ENCODE measurements around the gene ACADVL. TPM values are rescaled to one million over a fixed set of nuclear protein-coding genes. Genes with fewer than 3 reads are reported as not detected.
A peak's percentile ranks its signal among the peaks of the same experiment; 100 is the strongest.

ACADVL gene
- total and polyA plus RNA-seq, 4 donors = 158 to 774 (median 545) TPM

DNA sequence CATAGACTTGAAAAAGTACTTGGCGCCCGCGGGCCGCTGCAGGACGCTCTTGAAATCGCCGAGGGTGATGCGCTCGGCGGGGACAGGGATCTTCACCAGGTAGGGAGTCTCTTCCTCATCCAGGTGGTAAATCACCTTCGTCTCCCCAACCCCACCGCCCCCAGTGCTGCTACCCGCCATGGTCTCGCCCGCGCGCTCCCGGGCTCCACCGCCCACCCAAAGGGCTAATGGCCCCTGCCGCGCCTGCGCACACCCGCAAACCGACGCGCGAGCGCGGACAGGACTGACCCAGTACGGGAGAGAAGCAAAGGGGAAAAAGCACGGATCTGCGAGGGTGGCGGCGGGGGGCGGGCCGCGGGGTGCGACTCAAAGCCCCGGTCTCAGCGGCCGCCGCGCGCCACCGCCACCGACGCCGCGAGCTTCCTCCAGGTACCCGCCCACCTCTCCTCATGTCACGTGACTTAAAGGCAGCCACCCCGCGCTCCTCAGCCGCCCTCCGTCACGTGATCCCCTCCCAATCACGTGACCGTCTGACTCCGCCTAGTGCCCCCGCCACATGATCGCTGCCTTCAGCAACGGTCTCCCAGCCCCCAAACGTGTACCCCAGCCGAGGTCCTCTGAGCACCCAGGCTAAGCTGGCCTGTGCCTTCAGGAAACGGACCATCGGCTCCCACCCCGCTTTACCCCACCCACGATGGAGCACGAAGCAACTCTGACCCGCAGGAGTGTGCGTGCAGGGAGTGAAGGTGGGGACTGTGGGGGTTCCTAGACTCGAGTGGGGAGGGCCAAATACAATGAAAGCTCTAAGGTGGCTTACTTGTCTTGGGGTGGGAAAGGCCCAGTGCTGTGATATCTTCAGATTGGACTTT is 14.6 kb downstream of the ACADVL start, which contains the start of gene DVL2:
Gene DVL2 (minus strand): TSS at position 435 of the 869 bp plus-strand sequence. CDS start 255 bp downstream, at position 180.
- TF ChIP-seq, protein P1, sequence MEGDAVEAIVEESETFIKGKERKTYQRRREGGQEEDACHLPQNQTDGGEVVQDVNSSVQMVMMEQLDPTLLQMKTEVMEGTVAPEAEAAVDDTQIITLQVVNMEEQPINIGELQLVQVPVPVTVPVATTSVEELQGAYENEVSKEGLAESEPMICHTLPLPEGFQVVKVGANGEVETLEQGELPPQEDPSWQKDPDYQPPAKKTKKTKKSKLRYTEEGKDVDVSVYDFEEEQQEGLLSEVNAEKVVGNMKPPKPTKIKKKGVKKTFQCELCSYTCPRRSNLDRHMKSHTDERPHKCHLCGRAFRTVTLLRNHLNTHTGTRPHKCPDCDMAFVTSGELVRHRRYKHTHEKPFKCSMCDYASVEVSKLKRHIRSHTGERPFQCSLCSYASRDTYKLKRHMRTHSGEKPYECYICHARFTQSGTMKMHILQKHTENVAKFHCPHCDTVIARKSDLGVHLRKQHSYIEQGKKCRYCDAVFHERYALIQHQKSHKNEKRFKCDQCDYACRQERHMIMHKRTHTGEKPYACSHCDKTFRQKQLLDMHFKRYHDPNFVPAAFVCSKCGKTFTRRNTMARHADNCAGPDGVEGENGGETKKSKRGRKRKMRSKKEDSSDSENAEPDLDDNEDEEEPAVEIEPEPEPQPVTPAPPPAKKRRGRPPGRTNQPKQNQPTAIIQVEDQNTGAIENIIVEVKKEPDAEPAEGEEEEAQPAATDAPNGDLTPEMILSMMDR (IDR thresholded peaks at IDR 0.05; ENCODE audit: control extremely low read depth, extremely low read depth) = no peak
- H3K27ac ChIP-seq (ENCODE audit: low read depth in 1 of 2, low read length in 1 of 2) = peak within 1 kb of the TSS; percentile 84 to 85
- no peaks in the 10 kb centered on the region for H3K27me3 ChIP-seq (ENCODE audit: control insufficient read depth in 3 of 3, insufficient read depth in 3 of 3, low read length in 2 of 3)
- peak; percentile 50 for ATAC-seq (ENCODE audit: insufficient read depth, low FRiP score)
- H3K4me3 ChIP-seq = peak within 1 kb of the TSS; percentile 76
- H3K36me3 ChIP-seq (ENCODE audit: control insufficient read depth in 4 of 4, insufficient read depth in 4 of 4, low read length in 4 of 4) = peaks cover 0 to 26% (median 22%) of the 10 kb centered on the region in 4 donors
- peak; percentile 95 to 98 (median 96) for DNase-seq
- H3K9ac ChIP-seq (ENCODE audit: insufficient read depth in 1 of 2, low read length in 2 of 2) = peak within 1 kb of the TSS; percentile 65 to 90
- no peaks in the 10 kb centered on the region for H3K9me3 ChIP-seq (ENCODE audit: control insufficient read depth in 4 of 4, insufficient read depth in 3 of 4, low read length in 3 of 4)
- 0% methylated on average over 70 to 72 of the region's 72 CpGs for WGBS, 2 donors
- H3K4me1 ChIP-seq (ENCODE audit: control insufficient read depth in 5 of 5, insufficient read depth in 5 of 5, low read length in 5 of 5) = peaks cover 4 to 30% (median 9%) of the 10 kb centered on the region in 5 donors

DNA sequence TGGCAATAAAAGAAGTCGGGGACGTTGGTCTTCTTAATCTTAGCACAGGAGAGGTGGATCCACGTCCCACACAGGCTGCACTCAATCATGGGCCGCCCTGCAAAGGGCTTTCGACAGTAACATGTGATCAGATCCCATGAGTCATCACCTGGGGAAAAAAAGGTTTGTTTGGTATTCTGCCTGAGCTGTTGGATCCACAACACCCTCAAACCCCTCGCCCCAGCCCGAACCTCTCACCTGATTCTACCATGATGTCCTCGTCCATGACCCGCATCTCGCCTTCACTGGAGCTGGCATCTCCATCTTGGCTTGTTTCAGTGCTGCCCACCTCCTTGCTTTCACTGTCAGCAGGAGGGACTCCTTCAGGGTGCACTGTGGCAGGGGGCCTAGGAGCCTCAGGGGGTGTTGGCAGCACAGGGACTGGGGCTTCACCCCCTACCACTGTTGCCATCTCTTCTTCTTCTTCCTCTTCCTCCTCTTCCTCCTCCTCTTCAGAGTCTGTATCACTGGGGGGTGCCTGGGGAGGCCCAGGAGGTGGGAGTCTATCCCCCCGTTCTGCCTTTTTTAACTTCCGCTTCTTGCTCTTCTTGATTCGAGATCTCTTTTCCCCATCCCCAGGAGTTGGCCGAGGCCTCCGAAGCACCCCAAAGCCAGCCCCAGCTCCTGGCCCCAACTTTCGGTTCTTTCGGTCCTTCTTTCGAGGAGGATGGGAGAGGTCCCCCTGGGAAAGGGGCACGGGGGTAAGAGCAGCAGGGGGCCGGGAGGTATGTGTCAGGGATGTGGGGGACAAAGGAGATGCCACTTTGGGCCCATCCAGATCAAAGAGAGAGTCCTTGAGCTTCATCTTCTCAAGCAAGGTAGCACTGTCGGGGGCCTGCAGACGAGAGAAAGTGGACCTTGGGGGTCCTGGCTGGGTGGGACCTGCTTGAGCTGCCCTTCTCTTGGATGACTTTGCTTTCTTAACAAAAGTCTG is 16.2 kb downstream of the ACADVL start:
- no peak overlapping the region for H3K4me3 ChIP-seq
- H3K9ac ChIP-seq (ENCODE audit: insufficient read depth in 1 of 2, low read length in 2 of 2) = no peak overlapping the region
- TF ChIP-seq, protein P1 (IDR thresholded peaks at IDR 0.05; ENCODE audit: control extremely low read depth, extremely low read depth) = no peak
- peaks cover 7 to 42% (median 13%) of the 10 kb centered on the region in 5 donors for H3K4me1 ChIP-seq (ENCODE audit: control insufficient read depth in 5 of 5, insufficient read depth in 5 of 5, low read length in 5 of 5)
- ATAC-seq (ENCODE audit: insufficient read depth, low FRiP score) (no peak), DNase-seq (no peak)
- no peak overlapping the region for H3K27ac ChIP-seq (ENCODE audit: low read depth in 1 of 2, low read length in 1 of 2)
- H3K27me3 ChIP-seq (ENCODE audit: control insufficient read depth in 3 of 3, insufficient read depth in 3 of 3, low read length in 2 of 3) = no peaks in the 10 kb centered on the region
- 82 to 92% methylated on average over 22 of the region's 22 CpGs for WGBS, 2 donors
- H3K36me3 ChIP-seq (ENCODE audit: control insufficient read depth in 4 of 4, insufficient read depth in 4 of 4, low read length in 4 of 4) = peaks cover 6 to 26% (median 18%) of the 10 kb centered on the region in 4 donors
- no peaks in the 10 kb centered on the region for H3K9me3 ChIP-seq (ENCODE audit: control insufficient read depth in 4 of 4, insufficient read depth in 3 of 4, low read length in 3 of 4)

DNA sequence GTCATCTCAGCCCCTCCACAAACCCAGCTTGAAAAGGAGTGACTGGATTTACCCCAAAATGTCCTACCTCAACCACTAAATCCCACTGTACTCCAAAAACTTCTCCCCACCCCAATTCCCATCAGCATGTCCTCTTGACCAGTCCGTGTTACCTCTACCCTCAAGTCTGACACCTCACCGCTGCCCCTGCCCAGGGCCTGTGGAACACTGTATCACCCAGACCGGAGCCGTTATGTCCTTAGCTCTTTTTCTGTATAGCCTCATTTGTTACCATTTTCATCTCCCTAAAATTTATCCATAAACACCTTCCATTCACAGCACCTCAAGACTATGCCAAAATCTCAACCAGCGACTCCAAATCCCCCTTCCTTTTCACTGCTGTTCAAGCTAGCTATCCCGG is 17.1 kb downstream of the ACADVL start:
- Histone ChIP-seq H3K9me3 (ENCODE audit: control insufficient read depth in 4 of 4, insufficient read depth in 3 of 4, low read length in 3 of 4) (no peaks in the 10 kb centered on the region), H3K4me1 (ENCODE audit: control insufficient read depth in 5 of 5, insufficient read depth in 5 of 5, low read length in 5 of 5) (peaks cover 7 to 48% (median 18%) of the 10 kb centered on the region in 5 donors), H3K27ac (ENCODE audit: low read depth in 1 of 2, low read length in 1 of 2) (no peak overlapping the region), H3K4me3 (no peak overlapping the region), H3K36me3 (ENCODE audit: control insufficient read depth in 4 of 4, insufficient read depth in 4 of 4, low read length in 4 of 4) (peaks cover 6 to 28% (median 23%) of the 10 kb centered on the region in 4 donors), H3K27me3 (ENCODE audit: control insufficient read depth in 3 of 3, insufficient read depth in 3 of 3, low read length in 2 of 3) (no peaks in the 10 kb centered on the region), H3K9ac (ENCODE audit: insufficient read depth in 1 of 2, low read length in 2 of 2) (peak overlapping the region in 1 of 2 donors; percentile 62)
- TF ChIP-seq, protein P1 (IDR thresholded peaks at IDR 0.05; ENCODE audit: control extremely low read depth, extremely low read depth) = no peak
- WGBS, 2 donors = 85 to 89% methylated on average over 6 of the region's 6 CpGs
- ATAC-seq (ENCODE audit: insufficient read depth, low FRiP score) (no peak), DNase-seq (no peak)
